ENCODE measurements around the gene CADM2. TPM values are rescaled to one million over a fixed set of nuclear protein-coding genes. Genes with fewer than 3 reads are reported as not detected.

Gene CADM2
- total RNA-seq, 4 donors from 2014 or later: 15.6 to 51.8 (median 37.4) TPM

DNA sequence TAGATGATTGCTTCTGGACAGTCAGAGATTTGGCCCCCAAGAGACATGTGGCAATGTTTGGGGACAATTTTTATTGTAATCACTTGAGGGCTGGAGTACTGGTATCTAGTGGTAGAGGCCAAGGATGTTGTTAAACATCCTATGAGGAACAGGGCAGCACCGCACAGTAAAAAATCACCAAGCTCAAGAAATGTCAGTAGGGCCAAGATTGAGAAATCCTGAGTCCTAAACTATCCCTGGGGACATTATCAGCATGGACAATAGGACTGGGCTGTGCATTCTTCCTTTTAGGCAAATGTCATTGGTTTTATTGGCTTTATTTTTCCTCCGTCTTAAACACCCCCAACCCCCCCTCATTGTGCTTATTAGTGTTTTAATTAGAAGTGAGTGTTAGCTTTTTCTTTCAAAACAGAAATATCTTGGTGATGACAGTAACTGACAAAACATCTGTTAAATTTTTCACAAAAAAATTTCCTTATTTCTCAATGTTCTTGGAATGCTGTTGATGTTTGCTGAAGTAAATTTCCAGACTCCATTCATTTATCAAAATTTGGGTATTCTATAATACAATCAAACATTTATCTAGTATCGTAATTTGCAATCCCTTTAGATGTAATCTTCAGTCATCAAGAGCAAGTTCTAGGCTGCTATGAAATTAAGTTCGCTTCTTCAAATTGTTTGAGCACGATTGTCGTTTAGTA, 1087.8 kb downstream of the CADM2 start:
- no peak overlapping the region for H3K27ac ChIP-seq
- no peaks in the 10 kb centered on the region for H3K4me1 ChIP-seq
- no peak for TF ChIP-seq EP300 (IDR thresholded peaks at IDR 0.05)
- TF ChIP-seq POLR2A (IDR thresholded peaks at IDR 0.05): no peak
- no peak for TF ChIP-seq CTCF (IDR thresholded peaks at IDR 0.05)
- H3K4me3 ChIP-seq: no peak overlapping the region
- H3K36me3 ChIP-seq: no peaks in the 10 kb centered on the region
- H3K9me3 ChIP-seq: peaks cover 0 to 16% (median 0%) of the 10 kb centered on the region in 4 donors
- WGBS, 2 donors: 61 to 68% methylated on average over 6 of the region's 6 CpGs
- no peak for DNase-seq (ENCODE audit: low spot score in 2 of 2)
- no peaks in the 10 kb centered on the region for H3K27me3 ChIP-seq

- no peaks in the 10 kb centered on the region for H3K4me1 ChIP-seq
- no peak for TF ChIP-seq EP300 (IDR thresholded peaks at IDR 0.05)
- no peak for TF ChIP-seq CTCF (IDR thresholded peaks at IDR 0.05)
- TF ChIP-seq POLR2A (IDR thresholded peaks at IDR 0.05): no peak
- no peak overlapping the region for H3K4me3 ChIP-seq
- no peaks in the 10 kb centered on the region for H3K27me3 ChIP-seq
- peaks cover 0 to 16% (median 0%) of the 10 kb centered on the region in 4 donors for H3K9me3 ChIP-seq
- 46 to 69% methylated on average over 1 of the region's 1 CpG for WGBS, 2 donors
- DNase-seq (ENCODE audit: low spot score in 2 of 2): no peak
- H3K36me3 ChIP-seq: no peaks in the 10 kb centered on the region
- H3K27ac ChIP-seq: no peak overlapping the region
These were observed 1088.4 kb downstream of the CADM2 start for GRCh38 chr3:86047161-86047560.

GRCh38 chr3:86051058-86051457, 1092.3 kb downstream of the CADM2 start:
- no peak overlapping the region for H3K4me3 ChIP-seq
- no peak overlapping the region for H3K27ac ChIP-seq
- 66 to 81% methylated on average over 1 of the region's 1 CpG for WGBS, 2 donors
- H3K9me3 ChIP-seq: peaks cover 0 to 6% (median 0%) of the 10 kb centered on the region in 4 donors
- H3K4me1 ChIP-seq: no peaks in the 10 kb centered on the region
- TF ChIP-seq CTCF (IDR thresholded peaks at IDR 0.05) (no peak), POLR2A (IDR thresholded peaks at IDR 0.05) (no peak), EP300 (IDR thresholded peaks at IDR 0.05) (no peak)
- H3K36me3 ChIP-seq: no peaks in the 10 kb centered on the region
- no peaks in the 10 kb centered on the region for H3K27me3 ChIP-seq
- DNase-seq (ENCODE audit: low spot score in 2 of 2): no peak

GRCh38 chr3:86056032-86056431, 1097.2 kb downstream of the CADM2 start:
- Histone ChIP-seq H3K4me3 (no peak overlapping the region), H3K27ac (no peak overlapping the region), H3K9me3 (no peaks in the 10 kb centered on the region), H3K36me3 (no peaks in the 10 kb centered on the region), H3K27me3 (no peaks in the 10 kb centered on the region), H3K4me1 (no peaks in the 10 kb centered on the region)
- no peak for DNase-seq (ENCODE audit: low spot score in 2 of 2)
- 72 to 76% methylated on average over 4 of the region's 4 CpGs for WGBS, 2 donors
- TF ChIP-seq CTCF (IDR thresholded peaks at IDR 0.05) (no peak), POLR2A (IDR thresholded peaks at IDR 0.05) (no peak), EP300 (IDR thresholded peaks at IDR 0.05) (no peak)

DNA sequence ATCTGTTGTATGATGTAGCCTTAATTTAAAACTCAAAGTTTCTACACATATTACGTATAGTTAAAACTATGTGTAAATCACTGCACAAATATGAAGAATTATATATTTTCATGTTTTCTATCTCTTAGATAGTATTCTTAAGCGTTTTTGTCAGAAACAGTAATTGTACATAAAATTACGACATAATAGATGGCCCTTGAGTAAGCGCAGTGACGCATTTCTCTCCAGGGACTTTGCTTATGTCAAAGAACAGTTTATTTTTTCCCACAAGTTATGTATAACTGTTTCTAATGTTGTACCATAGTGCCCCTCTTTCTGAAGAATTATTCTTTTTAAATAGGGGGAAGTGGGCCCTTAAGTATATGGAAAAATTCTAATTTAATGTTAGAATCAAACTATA, 1098.2 kb downstream of the CADM2 start:
- no peak overlapping the region for H3K27ac ChIP-seq
- 74 to 77% methylated on average over 5 of the region's 5 CpGs for WGBS, 2 donors
- no peaks in the 10 kb centered on the region for H3K36me3 ChIP-seq
- no peak for TF ChIP-seq EP300 (IDR thresholded peaks at IDR 0.05)
- TF ChIP-seq POLR2A (IDR thresholded peaks at IDR 0.05): no peak
- TF ChIP-seq CTCF (IDR thresholded peaks at IDR 0.05): no peak
- H3K4me1 ChIP-seq: no peaks in the 10 kb centered on the region
- no peaks in the 10 kb centered on the region for H3K27me3 ChIP-seq
- H3K4me3 ChIP-seq: no peak overlapping the region
- DNase-seq (ENCODE audit: low spot score in 2 of 2): no peak
- no peaks in the 10 kb centered on the region for H3K9me3 ChIP-seq
